ENCODE results near the gene ONECUT1. TPM values are rescaled to one million over a fixed set of nuclear protein-coding genes. Genes with fewer than 3 reads are reported as not detected.
A peak's percentile ranks its signal among the peaks of the same experiment; 100 is the strongest.

Gene ONECUT1
- total RNA-seq, 1 donor from 2014 or later = 341 TPM

- peaks cover 4% of the 10 kb centered on the region for H3K27me3 Mint-ChIP-seq
- H3K9me3 Mint-ChIP-seq (ENCODE audit: low read depth) = no peaks in the 10 kb centered on the region
- DNase-seq (ENCODE audit: low spot score, unreplicated experiment) = no peak
- no peaks in the 10 kb centered on the region for H3K36me3 Mint-ChIP-seq (ENCODE audit: insufficient read depth)
- no peak overlapping the region for H3K27ac Mint-ChIP-seq
- H3K4me1 Mint-ChIP-seq (ENCODE audit: low read depth) = peaks cover 25% of the 10 kb centered on the region
- TF ChIP-seq CTCF (IDR thresholded peaks at IDR 0.05; ENCODE audit: unreplicated experiment) = no peak
- no peak overlapping the region for H3K4me3 Mint-ChIP-seq (ENCODE audit: low read depth)
These were observed 18.9 kb upstream of the ONECUT1 start for GRCh38 chr15:52808996-52809395.

DNA sequence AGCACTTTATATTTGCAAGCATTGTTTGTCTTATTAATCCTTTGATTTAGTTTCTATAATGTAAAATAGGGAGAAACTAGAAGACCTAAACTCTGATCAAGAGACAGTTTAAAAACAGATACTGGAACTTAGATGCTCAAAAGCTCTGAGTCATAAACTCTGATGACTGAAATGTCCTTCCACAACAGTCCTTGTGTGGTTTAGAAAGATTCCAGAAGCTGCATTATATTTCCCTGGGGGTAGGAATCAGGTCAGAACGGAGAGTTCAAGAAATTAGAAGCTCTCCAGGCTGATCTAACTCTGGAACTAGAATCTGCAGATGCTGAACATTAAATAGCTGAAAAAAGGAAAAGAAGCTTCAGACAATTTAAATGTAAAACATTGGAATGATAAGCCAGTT, 18.3 kb upstream of the ONECUT1 start:
- no peaks in the 10 kb centered on the region for H3K36me3 Mint-ChIP-seq (ENCODE audit: insufficient read depth)
- no peak for TF ChIP-seq CTCF (IDR thresholded peaks at IDR 0.05; ENCODE audit: unreplicated experiment)
- no peak for DNase-seq (ENCODE audit: low spot score, unreplicated experiment)
- H3K27ac Mint-ChIP-seq = no peak overlapping the region
- no peak overlapping the region for H3K4me3 Mint-ChIP-seq (ENCODE audit: low read depth)
- H3K9me3 Mint-ChIP-seq (ENCODE audit: low read depth) = no peaks in the 10 kb centered on the region
- H3K4me1 Mint-ChIP-seq (ENCODE audit: low read depth) = peaks cover 27% of the 10 kb centered on the region
- peaks cover 4% of the 10 kb centered on the region for H3K27me3 Mint-ChIP-seq

- no peak for DNase-seq (ENCODE audit: low spot score, unreplicated experiment)
- Mint-ChIP-seq H3K9me3 (ENCODE audit: low read depth) (no peaks in the 10 kb centered on the region), H3K36me3 (ENCODE audit: insufficient read depth) (peaks cover 2% of the 10 kb centered on the region), H3K4me3 (ENCODE audit: low read depth) (peak overlapping the region; percentile 31), H3K4me1 (ENCODE audit: low read depth) (peaks cover 44% of the 10 kb centered on the region), H3K27ac (no peak overlapping the region), H3K27me3 (peaks cover 4% of the 10 kb centered on the region)
- no peak for TF ChIP-seq CTCF (IDR thresholded peaks at IDR 0.05; ENCODE audit: unreplicated experiment)
These were observed 16.1 kb upstream of the ONECUT1 start for GRCh38 chr15:52806284-52806655.

DNA sequence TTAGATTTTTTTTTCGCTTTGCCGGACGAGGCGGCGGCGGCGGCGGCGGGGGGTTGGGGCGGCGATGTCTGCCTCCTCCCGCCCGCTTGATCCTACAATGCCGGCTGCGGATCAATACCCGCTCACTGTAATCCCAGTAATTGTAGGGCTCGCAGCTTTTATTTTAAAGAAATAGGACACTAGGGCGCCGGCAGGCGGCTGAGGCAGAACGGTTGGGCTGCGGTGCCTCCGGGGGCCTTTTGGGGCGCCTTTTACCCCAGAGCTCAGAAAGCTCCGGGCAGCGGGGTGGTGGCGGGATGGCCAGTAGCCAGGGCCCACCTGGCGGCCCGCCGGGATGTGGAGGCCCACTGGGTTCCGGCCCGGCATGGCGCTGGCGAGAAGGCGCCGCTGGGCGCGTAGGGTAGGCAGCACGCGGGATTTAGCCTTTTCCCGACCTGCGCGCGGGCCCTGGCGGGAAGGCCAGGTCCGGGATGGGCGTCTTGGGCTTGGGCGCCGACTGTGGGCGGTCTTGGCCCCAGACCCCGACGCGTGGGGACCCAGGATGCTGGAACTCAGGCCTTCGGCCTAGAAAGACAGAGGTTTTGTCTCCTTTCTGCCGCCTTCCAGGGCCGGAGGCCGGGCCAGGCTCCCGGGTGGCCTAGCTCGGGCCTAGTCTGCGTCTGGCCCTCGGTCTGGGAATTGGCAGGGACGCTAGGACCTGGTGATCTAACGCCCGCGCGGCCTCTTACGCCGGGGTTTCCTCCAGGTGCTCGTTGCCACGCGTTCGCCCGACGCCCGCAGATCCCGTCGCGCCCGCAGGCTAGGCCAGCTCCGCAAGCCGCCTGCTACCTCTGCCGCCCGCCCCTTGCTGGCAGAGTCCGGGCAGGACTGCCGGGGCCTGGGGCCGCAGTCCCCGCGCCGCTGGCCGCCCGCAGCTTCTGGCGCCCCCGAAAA, 15.5 kb upstream of the ONECUT1 start:
- peak overlapping the region; percentile 81 for H3K27ac Mint-ChIP-seq
- peaks cover 6% of the 10 kb centered on the region for H3K36me3 Mint-ChIP-seq (ENCODE audit: insufficient read depth)
- H3K4me3 Mint-ChIP-seq (ENCODE audit: low read depth) = peak overlapping the region; percentile 56
- peak; percentile 43 for DNase-seq (ENCODE audit: low spot score, unreplicated experiment)
- no peaks in the 10 kb centered on the region for H3K9me3 Mint-ChIP-seq (ENCODE audit: low read depth)
- H3K27me3 Mint-ChIP-seq = peaks cover 4% of the 10 kb centered on the region
- TF ChIP-seq CTCF (IDR thresholded peaks at IDR 0.05; ENCODE audit: unreplicated experiment) = peak; percentile 47
- H3K4me1 Mint-ChIP-seq (ENCODE audit: low read depth) = peaks cover 47% of the 10 kb centered on the region

GRCh38 chr15:52804526-52805081, 14.5 kb upstream of the ONECUT1 start:
- Mint-ChIP-seq H3K36me3 (ENCODE audit: insufficient read depth) (peaks cover 8% of the 10 kb centered on the region), H3K4me1 (ENCODE audit: low read depth) (peaks cover 53% of the 10 kb centered on the region), H3K4me3 (ENCODE audit: low read depth) (peak overlapping the region; percentile 81), H3K27me3 (peaks cover 2% of the 10 kb centered on the region), H3K9me3 (ENCODE audit: low read depth) (no peaks in the 10 kb centered on the region), H3K27ac (peak overlapping the region; percentile 93)
- TF ChIP-seq CTCF (IDR thresholded peaks at IDR 0.05; ENCODE audit: unreplicated experiment) = no peak
- DNase-seq (ENCODE audit: low spot score, unreplicated experiment) = no peak

All from progenitor cell of endocrine pancreas (in vitro differentiated cells).